Measurements from ENCODE around the gene TPRX1.

GRCh38 chr19:47766670-47767069 lies 37.7 kb downstream of the TPRX1 start:
- no peak for TF ChIP-seq CTCF (IDR thresholded peaks at IDR 0.05; ENCODE audit: low read depth, low read length)
- no peak for TF ChIP-seq MYC (IDR thresholded peaks at IDR 0.05; ENCODE audit: low read depth, low read length)
- TF ChIP-seq, protein P1, sequence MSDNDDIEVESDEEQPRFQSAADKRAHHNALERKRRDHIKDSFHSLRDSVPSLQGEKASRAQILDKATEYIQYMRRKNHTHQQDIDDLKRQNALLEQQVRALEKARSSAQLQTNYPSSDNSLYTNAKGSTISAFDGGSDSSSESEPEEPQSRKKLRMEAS (IDR thresholded peaks at IDR 0.05; ENCODE audit: low read depth, low read length), result no peak
- no peak for TF ChIP-seq POLR2A (IDR thresholded peaks at IDR 0.05; ENCODE audit: extremely low read depth, insufficient read length)
